ENCODE data around the gene DMRTA1. TPM values are rescaled to one million over a fixed set of nuclear protein-coding genes. Genes with fewer than 3 reads are reported as not detected.
A peak's percentile ranks its signal among the peaks of the same experiment; 100 is the strongest.
"Not testable (repeated sequence)": the region's sequence is repeated elsewhere in the genome, so short reads cannot be mapped to it uniquely, and the experiment has no call there.

The DMRTA1 gene, protein sequence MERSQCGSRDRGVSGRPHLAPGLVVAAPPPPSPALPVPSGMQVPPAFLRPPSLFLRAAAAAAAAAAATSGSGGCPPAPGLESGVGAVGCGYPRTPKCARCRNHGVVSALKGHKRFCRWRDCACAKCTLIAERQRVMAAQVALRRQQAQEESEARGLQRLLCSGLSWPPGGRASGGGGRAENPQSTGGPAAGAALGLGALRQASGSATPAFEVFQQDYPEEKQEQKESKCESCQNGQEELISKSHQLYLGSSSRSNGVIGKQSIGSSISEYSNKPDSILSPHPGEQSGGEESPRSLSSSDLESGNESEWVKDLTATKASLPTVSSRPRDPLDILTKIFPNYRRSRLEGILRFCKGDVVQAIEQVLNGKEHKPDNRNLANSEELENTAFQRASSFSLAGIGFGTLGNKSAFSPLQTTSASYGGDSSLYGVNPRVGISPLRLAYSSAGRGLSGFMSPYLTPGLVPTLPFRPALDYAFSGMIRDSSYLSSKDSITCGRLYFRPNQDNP
- total RNA-seq, result not detected in 2 replicates

DNA sequence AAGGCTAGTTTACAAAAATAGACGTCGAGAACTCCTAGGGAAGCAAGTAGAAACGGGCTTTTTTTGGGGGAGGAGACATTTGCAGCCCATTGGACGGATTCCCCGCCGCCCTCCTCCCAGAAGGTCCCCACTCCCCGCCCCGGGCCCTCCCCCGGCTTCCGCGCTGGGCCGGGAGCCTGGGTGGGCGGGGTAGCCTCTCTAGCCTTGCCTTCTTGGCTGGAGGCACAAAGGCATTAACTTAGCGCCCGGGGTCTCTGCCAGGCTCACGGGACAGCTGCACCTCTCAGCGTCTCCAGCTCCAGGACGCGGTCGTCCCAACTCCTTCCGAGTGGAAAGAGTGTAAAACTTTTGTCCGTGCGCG lies at the start of gene DMRTA1:
Gene DMRTA1, plus strand, starts transcription at position 236 of the 361 bp plus-strand sequence. CDS start 242 bp downstream, outside the sequence.
- H3K4me3 Mint-ChIP-seq, result peak within 1 kb of the TSS; percentile 28
- H3K9me3 Mint-ChIP-seq, result peaks cover under 1% of the 10 kb centered on the region
- H3K4me1 Mint-ChIP-seq (ENCODE audit: low read depth), result no peaks in the 10 kb centered on the region
- DNase-seq (ENCODE audit: low spot score), result no peak
- H3K36me3 Mint-ChIP-seq (ENCODE audit: low read depth), result no peaks in the 10 kb centered on the region
- H3K27ac Mint-ChIP-seq, result no peak within 1 kb of the TSS
- intact Hi-C loops (cut with micrococcal nuclease), result loop anchor here (5.0 kb wide), 1 partner anchor 479 kb away; no protein-coding TSS in a partner anchor
- H3K27me3 Mint-ChIP-seq (ENCODE audit: insufficient read depth), result peaks cover 37% of the 10 kb centered on the region

DNA sequence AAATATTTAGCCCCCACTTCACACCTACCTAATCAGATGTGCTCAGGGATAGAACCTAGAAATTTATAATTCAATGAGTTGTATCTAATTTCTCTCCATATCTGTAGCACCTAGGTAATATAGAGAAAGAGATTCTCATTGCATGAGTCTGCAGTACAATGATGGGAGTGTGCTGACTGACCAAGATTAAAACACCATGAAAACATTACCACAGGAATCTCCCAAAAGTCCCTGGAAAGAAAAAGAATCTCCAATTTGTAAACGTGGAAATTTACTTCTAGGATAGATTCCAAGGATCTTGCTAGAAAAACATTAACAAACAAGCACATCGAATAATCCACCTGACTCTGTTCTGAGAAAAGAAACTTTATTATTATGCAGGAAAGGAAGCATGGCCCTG lies 45.0 kb upstream of the DMRTA1 start:
- no peak overlapping the region for H3K27ac Mint-ChIP-seq
- H3K4me1 Mint-ChIP-seq (ENCODE audit: low read depth), result no peaks in the 10 kb centered on the region
- H3K27me3 Mint-ChIP-seq (ENCODE audit: insufficient read depth), result no peaks in the 10 kb centered on the region
- intact Hi-C loops (cut with micrococcal nuclease), result no loop called here
- no peak overlapping the region for H3K4me3 Mint-ChIP-seq
- no peaks in the 10 kb centered on the region for H3K9me3 Mint-ChIP-seq
- H3K36me3 Mint-ChIP-seq (ENCODE audit: low read depth), result no peaks in the 10 kb centered on the region
- DNase-seq (ENCODE audit: low spot score), result no peak

DNA sequence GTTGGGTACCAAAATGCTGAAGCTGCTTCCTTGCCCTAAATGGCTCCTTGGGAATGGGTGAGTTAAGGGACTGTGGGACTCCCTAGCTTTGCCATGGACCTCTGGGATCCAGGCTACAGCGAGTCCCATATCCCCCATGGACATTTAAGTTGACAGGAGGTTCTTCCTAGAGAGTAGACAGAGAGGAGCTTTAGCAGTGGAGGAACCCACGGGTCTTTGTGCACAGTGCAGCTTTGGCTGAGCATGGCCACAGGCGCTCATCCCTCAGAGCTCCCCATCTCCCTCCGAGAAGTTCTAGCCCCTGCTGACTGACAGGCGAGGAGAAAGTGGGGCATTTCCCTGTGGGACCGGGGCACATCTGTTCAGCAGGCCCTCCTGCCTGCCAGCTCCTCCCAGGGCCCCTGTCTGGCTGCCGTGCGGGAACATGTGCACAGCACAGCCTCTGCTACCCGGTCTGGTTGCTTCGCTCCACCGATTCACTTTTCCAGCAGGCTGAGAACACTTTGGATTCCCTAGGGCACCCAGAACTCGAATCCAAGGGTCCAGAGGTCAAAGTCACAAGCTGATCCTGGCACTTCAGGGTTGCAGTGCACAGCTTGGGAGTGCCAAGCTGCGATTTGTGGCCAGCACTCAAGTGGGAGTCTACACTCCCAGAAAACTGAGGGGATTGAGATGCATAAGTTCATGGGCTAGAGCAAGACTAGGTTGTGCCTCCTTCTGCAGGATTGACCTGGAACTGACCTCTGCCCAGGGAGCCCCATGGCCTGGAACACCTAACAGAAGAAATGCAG lies 40.6 kb upstream of the DMRTA1 start:
- DNase-seq (ENCODE audit: low spot score), result no peak
- Mint-ChIP-seq H3K4me1 (ENCODE audit: low read depth) (no peaks in the 10 kb centered on the region), H3K9me3 (no peaks in the 10 kb centered on the region), H3K27me3 (ENCODE audit: insufficient read depth) (no peaks in the 10 kb centered on the region), H3K36me3 (ENCODE audit: low read depth) (no peaks in the 10 kb centered on the region), H3K27ac (no peak overlapping the region), H3K4me3 (no peak overlapping the region)
- intact Hi-C loops (cut with micrococcal nuclease), result no loop called here

DNA sequence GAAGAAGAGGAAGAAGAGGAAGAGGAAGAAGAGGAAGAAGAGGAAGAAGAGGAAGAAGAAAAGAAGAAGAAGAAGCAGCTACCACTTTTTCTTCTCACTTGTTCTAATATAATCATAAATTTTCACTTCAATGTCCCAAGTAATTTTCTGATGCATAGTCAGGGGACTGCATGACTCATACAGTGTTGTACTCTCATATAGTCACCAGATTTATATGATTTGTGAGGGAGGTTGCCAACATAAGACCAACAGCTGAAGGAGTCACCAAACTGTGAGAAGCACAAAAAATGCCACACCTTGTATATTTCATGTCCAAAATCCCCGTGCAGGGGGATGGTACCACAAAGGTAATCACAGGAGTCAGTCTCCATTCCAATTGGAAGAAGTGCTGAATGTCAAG lies 32.7 kb upstream of the DMRTA1 start:
- H3K4me3 Mint-ChIP-seq, result no peak overlapping the region
- no peaks in the 10 kb centered on the region for H3K4me1 Mint-ChIP-seq (ENCODE audit: low read depth)
- no peaks in the 10 kb centered on the region for H3K27me3 Mint-ChIP-seq (ENCODE audit: insufficient read depth)
- H3K27ac Mint-ChIP-seq, result no peak overlapping the region
- DNase-seq (ENCODE audit: low spot score), result no peak
- H3K36me3 Mint-ChIP-seq (ENCODE audit: low read depth), result no peaks in the 10 kb centered on the region
- H3K9me3 Mint-ChIP-seq, result no peaks in the 10 kb centered on the region
- intact Hi-C loops (cut with micrococcal nuclease), result no loop called here

DNA sequence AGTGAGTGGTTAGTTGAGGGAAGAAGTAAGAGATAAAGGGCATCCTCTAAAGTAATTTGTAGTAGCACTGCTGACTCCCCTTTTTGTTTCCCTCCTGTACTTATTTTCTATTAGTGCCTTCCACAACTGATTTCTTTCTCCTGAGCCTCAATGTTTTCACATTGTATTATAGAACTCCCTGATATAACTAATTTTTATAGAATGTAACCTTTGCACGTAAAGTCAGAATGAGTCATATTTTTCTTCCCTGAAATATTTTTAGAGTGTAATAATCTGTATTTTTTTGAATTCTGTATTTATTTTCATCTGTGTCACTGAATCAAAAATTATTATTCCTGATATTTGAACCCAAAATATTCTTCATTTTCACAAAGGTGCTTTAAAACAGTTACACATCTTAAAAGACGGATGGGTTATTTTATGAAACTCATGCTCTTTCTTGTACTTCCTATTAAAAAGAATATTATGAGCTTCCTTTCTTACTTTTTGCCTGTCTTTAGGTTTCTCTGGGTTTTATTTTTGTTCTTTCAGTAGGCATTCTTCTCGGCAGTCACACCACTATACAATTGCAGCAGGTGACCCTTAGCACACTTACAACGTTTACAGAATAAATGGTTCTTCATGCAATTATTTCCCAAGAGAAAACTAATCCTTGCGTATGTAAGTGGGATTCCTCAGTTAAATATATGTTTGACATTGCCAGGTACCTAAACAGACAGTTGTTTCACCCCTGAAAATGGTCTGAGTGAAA lies 30.5 kb upstream of the DMRTA1 start:
- Mint-ChIP-seq H3K36me3 (ENCODE audit: low read depth) (no peaks in the 10 kb centered on the region), H3K9me3 (no peaks in the 10 kb centered on the region), H3K27me3 (ENCODE audit: insufficient read depth) (no peaks in the 10 kb centered on the region), H3K4me1 (ENCODE audit: low read depth) (no peaks in the 10 kb centered on the region), H3K27ac (no peak overlapping the region), H3K4me3 (no peak overlapping the region)
- intact Hi-C loops (cut with micrococcal nuclease), result no loop called here
- no peak for DNase-seq (ENCODE audit: low spot score)

DNA sequence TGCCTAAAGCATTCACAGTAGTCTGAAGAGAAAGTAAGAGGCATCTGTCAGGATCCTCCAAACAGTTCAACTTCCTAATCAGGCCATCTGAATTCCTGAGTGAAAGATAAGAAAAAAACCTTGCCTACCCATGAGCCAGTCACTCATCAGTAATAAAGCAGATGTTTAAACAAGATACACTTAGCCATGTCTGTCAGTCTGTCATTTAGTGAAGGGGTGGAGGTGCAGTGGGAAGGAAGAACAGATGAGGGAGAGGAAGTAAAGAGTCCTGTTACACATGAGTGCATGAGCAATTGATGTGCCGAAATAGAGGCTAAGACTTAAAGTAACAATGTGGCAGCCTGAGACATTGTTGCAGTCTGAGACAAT lies 29.9 kb upstream of the DMRTA1 start:
- intact Hi-C loops (cut with micrococcal nuclease), result no loop called here
- H3K27ac Mint-ChIP-seq, result no peak overlapping the region
- H3K36me3 Mint-ChIP-seq (ENCODE audit: low read depth), result no peaks in the 10 kb centered on the region
- H3K4me3 Mint-ChIP-seq, result no peak overlapping the region
- peaks cover 1% of the 10 kb centered on the region for H3K27me3 Mint-ChIP-seq (ENCODE audit: insufficient read depth)
- H3K4me1 Mint-ChIP-seq (ENCODE audit: low read depth), result no peaks in the 10 kb centered on the region
- H3K9me3 Mint-ChIP-seq, result no peaks in the 10 kb centered on the region
- DNase-seq (ENCODE audit: low spot score), result no peak

DNA sequence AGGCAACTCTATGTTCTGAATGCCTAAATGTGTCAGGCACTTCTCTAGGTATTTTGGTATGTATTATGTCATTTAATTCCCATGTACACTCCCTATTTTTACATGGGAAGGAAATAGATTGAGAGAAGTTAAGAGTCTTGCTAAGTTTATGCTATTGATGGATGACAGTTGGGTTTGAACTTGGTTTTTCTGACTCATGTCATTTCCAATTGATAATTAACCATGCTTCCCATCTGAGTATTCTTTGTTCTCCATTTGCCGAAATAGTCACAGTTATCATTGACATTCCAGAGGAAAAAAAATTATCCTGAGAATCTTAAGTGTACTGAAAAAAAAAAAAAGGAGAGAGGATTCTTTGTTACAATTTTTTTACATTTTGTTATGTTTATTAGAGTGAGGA lies 23.1 kb upstream of the DMRTA1 start:
- Mint-ChIP-seq H3K4me3 (no peak overlapping the region), H3K9me3 (no peaks in the 10 kb centered on the region), H3K36me3 (ENCODE audit: low read depth) (no peaks in the 10 kb centered on the region), H3K27ac (no peak overlapping the region), H3K4me1 (ENCODE audit: low read depth) (no peaks in the 10 kb centered on the region), H3K27me3 (ENCODE audit: insufficient read depth) (peaks cover 3% of the 10 kb centered on the region)
- intact Hi-C loops (cut with micrococcal nuclease), result no loop called here
- no peak for DNase-seq (ENCODE audit: low spot score)

DNA sequence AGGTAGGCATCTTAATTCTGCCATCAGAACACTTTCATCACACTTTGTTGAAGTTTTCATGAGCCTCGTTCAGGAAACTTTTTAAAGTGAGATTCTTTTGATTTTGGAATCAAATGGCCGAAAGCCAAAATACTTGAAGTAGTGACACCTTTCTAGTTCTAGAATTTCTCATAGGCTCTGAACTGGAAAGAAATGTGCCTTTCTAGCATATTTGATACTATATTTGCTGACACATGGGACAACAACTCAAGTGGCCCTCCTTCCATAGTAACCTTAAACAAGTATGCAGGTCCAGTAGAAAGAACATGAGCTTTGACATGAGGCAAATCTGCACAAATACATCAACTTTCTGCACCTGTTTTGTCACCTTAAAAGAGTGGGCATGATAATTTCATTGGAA lies 22.0 kb upstream of the DMRTA1 start:
- DNase-seq (ENCODE audit: low spot score), result no peak
- Mint-ChIP-seq H3K4me1 (ENCODE audit: low read depth) (no peaks in the 10 kb centered on the region), H3K36me3 (ENCODE audit: low read depth) (no peaks in the 10 kb centered on the region), H3K27ac (no peak overlapping the region), H3K4me3 (no peak overlapping the region), H3K27me3 (ENCODE audit: insufficient read depth) (peaks cover 3% of the 10 kb centered on the region), H3K9me3 (no peaks in the 10 kb centered on the region)
- intact Hi-C loops (cut with micrococcal nuclease), result no loop called here

DNA sequence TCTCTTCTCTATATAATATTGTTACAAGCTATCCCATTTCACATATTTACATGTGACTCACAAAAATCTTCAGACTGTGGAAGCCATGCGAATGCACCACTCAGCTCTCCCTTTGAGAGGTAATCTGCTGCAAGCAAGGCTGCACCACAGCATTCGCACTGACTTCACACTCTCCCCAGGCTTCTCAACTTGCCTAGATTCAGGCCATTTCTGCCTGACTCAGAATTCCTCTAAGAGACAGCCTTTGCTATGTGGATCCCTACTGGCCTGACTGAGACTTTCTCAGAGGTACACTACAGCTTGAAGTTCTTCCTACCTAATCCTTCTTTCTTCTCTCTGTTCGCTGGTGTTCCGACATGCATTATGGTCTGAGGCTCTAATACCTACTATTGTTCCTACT lies 21.1 kb upstream of the DMRTA1 start:
- Mint-ChIP-seq H3K36me3 (ENCODE audit: low read depth) (no peaks in the 10 kb centered on the region), H3K27ac (no peak overlapping the region), H3K4me1 (ENCODE audit: low read depth) (no peaks in the 10 kb centered on the region), H3K9me3 (no peaks in the 10 kb centered on the region), H3K4me3 (no peak overlapping the region), H3K27me3 (ENCODE audit: insufficient read depth) (peaks cover 3% of the 10 kb centered on the region)
- intact Hi-C loops (cut with micrococcal nuclease), result no loop called here
- no peak for DNase-seq (ENCODE audit: low spot score)

DNA sequence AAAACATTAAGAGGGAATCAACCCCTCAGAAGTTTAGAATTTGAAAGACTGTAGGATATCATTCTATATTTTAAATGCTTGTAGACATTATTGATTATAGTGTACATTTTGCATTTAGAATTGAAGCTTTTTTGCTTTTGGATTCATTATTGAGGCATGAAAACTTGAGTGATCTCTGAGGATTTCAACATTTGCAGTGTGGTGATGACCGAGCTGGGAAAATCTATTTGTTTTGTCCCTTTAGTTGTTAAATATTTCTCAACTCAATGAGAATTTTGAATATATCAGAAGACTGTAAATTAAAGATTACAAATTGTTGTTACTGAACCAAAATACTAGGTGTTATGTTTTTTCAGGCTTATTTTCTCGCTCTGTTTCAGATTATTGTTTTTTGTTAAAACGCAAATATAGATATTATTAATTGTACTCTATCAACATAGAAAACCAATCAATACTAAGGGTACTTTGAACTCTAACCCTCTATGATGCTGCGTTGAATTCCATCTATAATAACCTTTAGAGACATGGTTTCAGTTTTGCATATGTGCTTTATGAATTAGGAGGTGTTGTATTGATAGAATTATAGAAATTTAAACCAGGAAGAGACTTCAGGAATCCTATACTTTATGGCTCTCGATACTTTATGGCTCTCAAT lies 19.3 kb upstream of the DMRTA1 start:
- no peaks in the 10 kb centered on the region for H3K36me3 Mint-ChIP-seq (ENCODE audit: low read depth)
- no peak overlapping the region for H3K27ac Mint-ChIP-seq
- peaks cover 2% of the 10 kb centered on the region for H3K27me3 Mint-ChIP-seq (ENCODE audit: insufficient read depth)
- H3K4me3 Mint-ChIP-seq, result no peak overlapping the region
- no peaks in the 10 kb centered on the region for H3K4me1 Mint-ChIP-seq (ENCODE audit: low read depth)
- no peak for DNase-seq (ENCODE audit: low spot score)
- intact Hi-C loops (cut with micrococcal nuclease), result no loop called here
- no peaks in the 10 kb centered on the region for H3K9me3 Mint-ChIP-seq

DNA sequence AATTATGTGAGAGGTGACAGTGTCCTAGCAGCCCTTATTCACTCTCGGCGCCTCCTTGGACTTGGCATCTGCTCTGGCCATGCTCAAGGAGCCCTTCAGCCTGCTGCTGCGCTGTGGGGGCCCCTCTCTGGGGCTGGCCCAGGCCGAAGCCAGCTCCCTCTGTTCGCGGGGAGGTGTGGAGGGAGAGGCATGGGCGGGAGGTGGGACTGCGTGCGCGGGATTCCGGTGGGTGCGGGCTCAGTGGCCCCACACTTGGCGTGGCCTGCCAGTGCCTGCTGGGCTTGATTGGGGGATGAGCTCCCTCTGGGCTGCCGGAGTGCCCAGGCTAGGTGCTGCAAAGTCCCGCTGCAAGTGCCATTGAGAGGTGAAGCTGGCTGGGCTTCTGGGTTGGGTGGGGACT lies 12.9 kb upstream of the DMRTA1 start:
- Mint-ChIP-seq H3K4me1 (ENCODE audit: low read depth) (no peaks in the 10 kb centered on the region), H3K4me3 (no peak overlapping the region), H3K27ac (no peak overlapping the region), H3K9me3 (no peaks in the 10 kb centered on the region), H3K36me3 (ENCODE audit: low read depth) (no peaks in the 10 kb centered on the region), H3K27me3 (ENCODE audit: insufficient read depth) (no peaks in the 10 kb centered on the region)
- intact Hi-C loops (cut with micrococcal nuclease), result no loop called here
- no peak for DNase-seq (ENCODE audit: low spot score)

DNA sequence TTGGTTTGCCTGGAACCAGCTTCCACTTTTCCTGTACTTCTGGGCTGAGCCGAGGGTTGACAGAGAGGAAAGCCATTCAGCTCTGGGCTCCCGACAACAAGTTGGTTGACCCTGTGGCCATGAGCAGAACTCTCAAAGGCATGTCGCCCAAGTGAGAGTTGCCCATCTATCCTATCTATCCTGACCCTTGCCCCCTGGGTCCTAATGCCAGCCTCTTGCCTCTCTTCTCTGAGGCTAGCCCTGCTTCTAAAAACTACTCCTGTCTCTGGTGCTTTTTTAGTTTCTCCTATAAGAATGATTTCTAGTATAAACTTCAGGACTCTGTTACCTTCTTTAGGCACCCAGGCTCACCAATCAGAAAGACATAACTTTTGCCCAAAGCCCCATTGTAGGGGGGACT lies 11.4 kb upstream of the DMRTA1 start:
- DNase-seq (ENCODE audit: low spot score); H3K9me3 Mint-ChIP-seq; H3K27ac Mint-ChIP-seq; H3K36me3 Mint-ChIP-seq (ENCODE audit: low read depth); H3K4me1 Mint-ChIP-seq (ENCODE audit: low read depth); H3K4me3 Mint-ChIP-seq; H3K27me3 Mint-ChIP-seq (ENCODE audit: insufficient read depth); intact Hi-C loops (cut with micrococcal nuclease): not testable (repeated sequence)

Measured in activated T-helper 1 cell treated with anti-CD3 and anti-CD28 coated beads, Interleukin-12 subunit alpha, Interleukin-12 subunit beta, Interleukin-2, Interleukin-4 antibody, amounts not matched to agents 30 ng/mL and 10 ng/mL and 1 ng/mL, durations not matched to agents 14 hours and 24 hours and 36 hours (primary cell).